Measurements from ENCODE around the gene AKAP6.

The AKAP6 gene

GRCh38 chr14:32525591-32525990 lies 196.5 kb downstream of the AKAP6 start:
- Histone ChIP-seq H3K27ac (ENCODE audit: low read depth, low read length, poor library complexity, severe bottlenecking) (no peak overlapping the region), H3K9me2 (ENCODE audit: low read depth, low read length) (no peaks in the 10 kb centered on the region), H3K79me2 (ENCODE audit: insufficient read depth, low read length) (no peaks in the 10 kb centered on the region), H3K4me1 (ENCODE audit: insufficient read depth, low read length, severe bottlenecking) (no peaks in the 10 kb centered on the region), H3F3A (ENCODE audit: insufficient read depth, low read length) (no peaks in the 10 kb centered on the region), H3K4me2 (ENCODE audit: low read length) (no peak overlapping the region), H3K27me3 (ENCODE audit: insufficient read depth, low read length) (no peaks in the 10 kb centered on the region), H3K9me3 (ENCODE audit: low read length) (no peaks in the 10 kb centered on the region), H4K20me1 (ENCODE audit: insufficient read depth, low read length) (no peaks in the 10 kb centered on the region), H3K36me3 (ENCODE audit: insufficient read depth, low read length) (no peaks in the 10 kb centered on the region), H2AFZ (ENCODE audit: low read length) (no peak overlapping the region), H3K4me3 (ENCODE audit: low read depth, low read length, poor library complexity, severe bottlenecking) (no peak overlapping the region), H3K9ac (ENCODE audit: low read length) (no peak overlapping the region)
- TF ChIP-seq EZH2 (IDR thresholded peaks at IDR 0.05; ENCODE audit: borderline replicate concordance, low read length) (no peak), CTCF (IDR thresholded peaks at IDR 0.05; ENCODE audit: low read length) (no peak)

- Histone ChIP-seq H3F3A (ENCODE audit: insufficient read depth, low read length) (no peaks in the 10 kb centered on the region), H3K4me2 (ENCODE audit: low read length) (no peak overlapping the region), H3K27me3 (ENCODE audit: insufficient read depth, low read length) (no peaks in the 10 kb centered on the region), H4K20me1 (ENCODE audit: insufficient read depth, low read length) (no peaks in the 10 kb centered on the region), H3K79me2 (ENCODE audit: insufficient read depth, low read length) (no peaks in the 10 kb centered on the region), H3K9me2 (ENCODE audit: low read depth, low read length) (no peaks in the 10 kb centered on the region), H3K36me3 (ENCODE audit: insufficient read depth, low read length) (no peaks in the 10 kb centered on the region), H3K9me3 (ENCODE audit: low read length) (no peaks in the 10 kb centered on the region), H3K27ac (ENCODE audit: low read depth, low read length, poor library complexity, severe bottlenecking) (no peak overlapping the region), H3K4me3 (ENCODE audit: low read depth, low read length, poor library complexity, severe bottlenecking) (no peak overlapping the region), H3K9ac (ENCODE audit: low read length) (no peak overlapping the region), H2AFZ (ENCODE audit: low read length) (no peak overlapping the region), H3K4me1 (ENCODE audit: insufficient read depth, low read length, severe bottlenecking) (no peaks in the 10 kb centered on the region)
- TF ChIP-seq CTCF (IDR thresholded peaks at IDR 0.05; ENCODE audit: low read length) (no peak), EZH2 (IDR thresholded peaks at IDR 0.05; ENCODE audit: borderline replicate concordance, low read length) (no peak)
These were observed 201.7 kb downstream of the AKAP6 start for GRCh38 chr14:32530800-32531199.

- Histone ChIP-seq H3K79me2 (ENCODE audit: insufficient read depth, low read length) (no peaks in the 10 kb centered on the region), H3F3A (ENCODE audit: insufficient read depth, low read length) (no peaks in the 10 kb centered on the region), H3K27ac (ENCODE audit: low read depth, low read length, poor library complexity, severe bottlenecking) (no peak overlapping the region), H3K9ac (ENCODE audit: low read length) (no peak overlapping the region), H3K4me3 (ENCODE audit: low read depth, low read length, poor library complexity, severe bottlenecking) (no peak overlapping the region), H3K9me2 (ENCODE audit: low read depth, low read length) (no peaks in the 10 kb centered on the region), H3K9me3 (ENCODE audit: low read length) (no peaks in the 10 kb centered on the region), H2AFZ (ENCODE audit: low read length) (no peak overlapping the region), H3K4me1 (ENCODE audit: insufficient read depth, low read length, severe bottlenecking) (no peaks in the 10 kb centered on the region), H3K27me3 (ENCODE audit: insufficient read depth, low read length) (no peaks in the 10 kb centered on the region), H4K20me1 (ENCODE audit: insufficient read depth, low read length) (no peaks in the 10 kb centered on the region), H3K36me3 (ENCODE audit: insufficient read depth, low read length) (no peaks in the 10 kb centered on the region), H3K4me2 (ENCODE audit: low read length) (no peak overlapping the region)
- TF ChIP-seq CTCF (IDR thresholded peaks at IDR 0.05; ENCODE audit: low read length): no peak
- TF ChIP-seq EZH2 (IDR thresholded peaks at IDR 0.05; ENCODE audit: borderline replicate concordance, low read length): no peak
These were observed 202.9 kb downstream of the AKAP6 start for GRCh38 chr14:32531942-32532515.
